Peyer's patch (tissue), 4 donors: Measurements from ENCODE around the gene KANSL3.
"Not testable (repeated sequence)": the region's sequence is repeated elsewhere in the genome, so short reads cannot be mapped to it uniquely, and the experiment has no call there.

Experiments
- CTCF ChIP-seq, 6 experiments: fragments of 450-650 bp in 4 of 6; fragments of 200-600 bp in 2 of 6; sonication (generic) in 1 of 6; IDR thresholded peaks; one replicate each; pipeline ENCODE4 v1.5.1; 2017 to 2019; ENCODE audit warnings: antibody characterized with exemption in 6 of 6, mild to moderate bottlenecking in 3 of 6, moderate library complexity in 1 of 6
- POLR2A ChIP-seq, 2 donors: fragments of 450-650 bp; IDR thresholded peaks; one replicate each; pipeline ENCODE4 v1.5.1; 2017; ENCODE audit warnings: antibody characterized with exemption in 2 of 2, mild to moderate bottlenecking in 2 of 2, moderate library complexity in 2 of 2

- not testable (repeated sequence) for TF ChIP-seq POLR2A, CTCF (IDR thresholded peaks at IDR 0.05)
These were observed 84.2 kb downstream of the KANSL3 start for GRCh38 chr2:96553957-96554292.
